ENCODE measurements around the gene PRDM1.

DNA sequence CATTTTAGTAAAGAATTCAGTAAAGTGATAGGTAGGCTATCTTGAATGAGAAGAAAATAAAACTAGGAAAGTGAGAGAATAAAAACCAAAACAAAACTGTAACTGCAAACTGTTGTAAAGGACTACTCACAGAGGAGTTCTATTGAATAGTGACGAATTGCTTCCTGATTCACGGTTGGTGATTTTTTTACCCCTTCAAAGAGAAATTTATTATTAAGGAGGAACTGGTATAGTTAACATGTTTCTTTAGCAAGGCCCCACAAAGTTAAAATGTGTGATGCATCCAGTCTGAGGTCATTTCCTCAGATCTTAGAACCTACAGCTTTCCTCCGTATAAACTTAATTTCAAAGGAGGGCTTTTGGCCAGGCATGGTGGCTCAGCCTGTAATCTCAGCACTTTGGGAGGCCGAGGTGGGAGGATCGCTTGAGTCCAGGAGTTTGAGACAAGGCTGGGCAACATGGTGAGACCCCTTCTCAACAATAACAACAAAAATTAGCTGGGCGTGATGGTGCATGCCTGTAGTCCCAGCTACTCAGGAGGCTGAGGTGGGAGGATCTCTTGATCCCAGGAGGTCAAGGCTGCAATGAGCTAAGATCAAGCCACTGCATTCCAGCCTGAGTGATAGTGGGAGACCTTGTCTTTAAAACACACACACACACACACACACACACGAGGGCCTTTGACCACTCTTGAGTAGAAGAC, 8.3 kb downstream of the PRDM1 start:
- no peak for TF ChIP-seq FOXK2 (IDR thresholded peaks at IDR 0.05)
- TF ChIP-seq ARNT (IDR thresholded peaks at IDR 0.05), result no peak
- no peak for TF ChIP-seq BHLHE40 (IDR thresholded peaks at IDR 0.05; ENCODE audit: borderline replicate concordance)

Data from HEK293T (cell line).